ENCODE results near the gene SKIDA1.

Gene SKIDA1

DNA sequence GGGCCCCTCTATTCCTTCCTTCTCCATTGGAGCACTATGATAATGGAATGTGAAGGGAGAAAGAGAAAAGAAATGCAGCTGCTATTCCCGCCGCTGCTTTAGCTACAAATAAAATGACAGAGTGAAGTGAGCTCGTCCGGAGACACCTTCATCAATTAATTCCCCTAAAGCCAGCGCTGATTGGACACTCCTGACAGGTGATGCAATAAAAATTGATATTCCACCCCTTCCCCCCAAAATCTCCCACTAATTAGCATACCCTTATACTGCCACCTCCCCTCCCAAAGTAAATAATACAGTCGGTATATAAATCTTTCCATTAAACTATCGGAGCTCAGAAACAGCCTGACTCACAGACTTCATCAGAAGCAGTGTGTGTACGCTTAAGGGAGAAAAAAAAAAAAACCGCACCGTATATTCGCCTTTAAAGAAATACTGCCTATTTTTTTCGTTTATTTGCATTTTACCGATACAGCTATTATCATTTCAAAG, 7.3 kb downstream of the SKIDA1 start:
- H3K4me3 ChIP-seq (ENCODE audit: low read length): peak overlapping the region; percentile 63
- no peak for DNase-seq (ENCODE audit: low read depth)
- TF ChIP-seq, protein P1, sequence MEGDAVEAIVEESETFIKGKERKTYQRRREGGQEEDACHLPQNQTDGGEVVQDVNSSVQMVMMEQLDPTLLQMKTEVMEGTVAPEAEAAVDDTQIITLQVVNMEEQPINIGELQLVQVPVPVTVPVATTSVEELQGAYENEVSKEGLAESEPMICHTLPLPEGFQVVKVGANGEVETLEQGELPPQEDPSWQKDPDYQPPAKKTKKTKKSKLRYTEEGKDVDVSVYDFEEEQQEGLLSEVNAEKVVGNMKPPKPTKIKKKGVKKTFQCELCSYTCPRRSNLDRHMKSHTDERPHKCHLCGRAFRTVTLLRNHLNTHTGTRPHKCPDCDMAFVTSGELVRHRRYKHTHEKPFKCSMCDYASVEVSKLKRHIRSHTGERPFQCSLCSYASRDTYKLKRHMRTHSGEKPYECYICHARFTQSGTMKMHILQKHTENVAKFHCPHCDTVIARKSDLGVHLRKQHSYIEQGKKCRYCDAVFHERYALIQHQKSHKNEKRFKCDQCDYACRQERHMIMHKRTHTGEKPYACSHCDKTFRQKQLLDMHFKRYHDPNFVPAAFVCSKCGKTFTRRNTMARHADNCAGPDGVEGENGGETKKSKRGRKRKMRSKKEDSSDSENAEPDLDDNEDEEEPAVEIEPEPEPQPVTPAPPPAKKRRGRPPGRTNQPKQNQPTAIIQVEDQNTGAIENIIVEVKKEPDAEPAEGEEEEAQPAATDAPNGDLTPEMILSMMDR (conservative IDR thresholded peaks at IDR 0.05; ENCODE audit: low read depth, low read length): no peak

DNA sequence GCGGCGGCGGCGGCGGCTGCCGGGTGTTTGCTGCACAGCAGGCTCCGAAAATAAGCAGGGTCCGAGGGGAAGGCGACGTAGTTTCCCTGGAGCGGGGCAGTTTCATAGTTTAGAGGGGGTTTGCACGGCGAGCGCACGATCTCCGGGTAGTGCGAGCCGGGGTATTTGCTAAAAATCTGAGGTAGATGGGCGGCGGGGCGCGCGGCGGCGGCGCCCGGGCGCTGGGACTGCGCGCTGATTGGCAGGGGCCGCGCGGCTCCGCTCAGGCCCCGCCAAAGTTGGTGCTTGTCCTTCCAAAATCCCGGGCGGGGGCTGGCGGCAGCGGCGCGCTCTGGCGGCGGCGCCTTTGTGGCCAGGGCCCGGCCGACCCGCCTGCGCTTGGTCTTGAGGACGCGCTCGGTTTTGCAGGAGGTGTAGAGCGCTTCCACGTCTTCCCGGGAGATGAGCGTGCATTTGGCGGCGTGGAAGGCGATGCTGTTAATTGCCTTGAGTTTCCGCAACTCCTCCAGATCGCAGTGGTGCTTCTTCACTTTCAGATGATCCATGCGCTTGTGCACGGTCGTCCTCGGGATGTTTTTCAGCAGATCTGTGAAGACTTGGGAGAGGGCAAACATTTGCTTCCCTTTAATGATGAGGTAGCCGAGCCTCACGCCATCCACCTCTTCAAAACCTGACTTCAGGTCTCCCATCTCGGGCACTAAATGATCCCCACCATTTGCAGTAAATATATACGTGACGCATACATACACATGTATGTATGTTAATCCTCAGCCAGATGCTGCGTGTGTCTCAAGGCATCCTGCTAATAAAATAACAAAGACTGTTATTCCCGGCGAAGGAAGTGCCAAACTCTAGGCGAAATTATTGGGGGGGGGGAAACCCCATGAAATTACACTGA, 8.1 kb downstream of the SKIDA1 start:
- peak overlapping the region; percentile 63 for H3K4me3 ChIP-seq (ENCODE audit: low read length)
- DNase-seq (ENCODE audit: low read depth): no peak
- TF ChIP-seq, protein P1 (conservative IDR thresholded peaks at IDR 0.05; ENCODE audit: low read depth, low read length): no peak

DNA sequence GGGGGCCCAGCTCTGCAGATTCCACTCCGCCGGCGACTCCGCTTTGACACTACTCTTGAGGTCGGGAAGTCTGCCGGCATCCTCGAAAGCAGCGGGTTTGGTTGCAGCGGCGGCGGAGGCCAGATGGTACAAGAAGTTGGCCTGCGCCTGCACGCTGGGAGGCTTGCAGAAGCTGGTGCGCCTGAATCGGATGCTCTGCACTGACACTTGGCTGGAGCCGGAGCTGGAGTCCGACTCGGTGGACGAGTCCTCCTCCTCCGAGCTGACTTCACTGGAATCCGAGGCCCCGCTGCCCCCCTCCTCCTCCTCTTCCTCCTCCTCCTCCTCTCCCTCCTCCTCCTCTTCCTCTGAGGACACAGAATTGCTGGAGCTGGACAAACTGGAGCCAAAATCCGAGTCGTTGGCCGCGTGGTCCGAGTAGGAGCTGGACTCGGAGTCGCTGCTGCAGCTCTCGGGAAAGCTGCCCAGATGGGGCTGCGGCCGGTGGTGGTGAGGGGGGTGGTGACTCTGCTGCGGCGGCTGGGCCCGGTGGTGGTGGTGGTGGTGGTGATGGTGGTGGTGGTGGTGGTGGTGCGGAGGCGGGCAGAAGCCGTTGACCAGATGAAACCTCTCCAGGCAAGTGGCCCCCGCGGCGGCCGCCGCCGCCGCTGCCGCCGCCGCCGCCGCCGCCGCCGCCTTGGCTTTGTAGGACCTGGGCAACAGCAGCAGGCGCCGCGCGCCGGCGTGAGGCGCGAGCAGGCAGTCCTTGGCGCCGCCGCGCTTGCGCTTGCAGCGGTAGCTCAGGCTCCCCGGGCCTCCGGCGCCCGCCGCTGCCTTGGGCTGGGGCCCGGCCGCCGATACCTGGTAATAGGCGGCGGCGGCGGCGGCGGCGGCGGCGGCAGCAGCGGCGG, 9.0 kb downstream of the SKIDA1 start:
- TF ChIP-seq, protein P1 (conservative IDR thresholded peaks at IDR 0.05; ENCODE audit: low read depth, low read length): no peak
- no peak for DNase-seq (ENCODE audit: low read depth)
- H3K4me3 ChIP-seq (ENCODE audit: low read length): peak overlapping the region; percentile 64

DNA sequence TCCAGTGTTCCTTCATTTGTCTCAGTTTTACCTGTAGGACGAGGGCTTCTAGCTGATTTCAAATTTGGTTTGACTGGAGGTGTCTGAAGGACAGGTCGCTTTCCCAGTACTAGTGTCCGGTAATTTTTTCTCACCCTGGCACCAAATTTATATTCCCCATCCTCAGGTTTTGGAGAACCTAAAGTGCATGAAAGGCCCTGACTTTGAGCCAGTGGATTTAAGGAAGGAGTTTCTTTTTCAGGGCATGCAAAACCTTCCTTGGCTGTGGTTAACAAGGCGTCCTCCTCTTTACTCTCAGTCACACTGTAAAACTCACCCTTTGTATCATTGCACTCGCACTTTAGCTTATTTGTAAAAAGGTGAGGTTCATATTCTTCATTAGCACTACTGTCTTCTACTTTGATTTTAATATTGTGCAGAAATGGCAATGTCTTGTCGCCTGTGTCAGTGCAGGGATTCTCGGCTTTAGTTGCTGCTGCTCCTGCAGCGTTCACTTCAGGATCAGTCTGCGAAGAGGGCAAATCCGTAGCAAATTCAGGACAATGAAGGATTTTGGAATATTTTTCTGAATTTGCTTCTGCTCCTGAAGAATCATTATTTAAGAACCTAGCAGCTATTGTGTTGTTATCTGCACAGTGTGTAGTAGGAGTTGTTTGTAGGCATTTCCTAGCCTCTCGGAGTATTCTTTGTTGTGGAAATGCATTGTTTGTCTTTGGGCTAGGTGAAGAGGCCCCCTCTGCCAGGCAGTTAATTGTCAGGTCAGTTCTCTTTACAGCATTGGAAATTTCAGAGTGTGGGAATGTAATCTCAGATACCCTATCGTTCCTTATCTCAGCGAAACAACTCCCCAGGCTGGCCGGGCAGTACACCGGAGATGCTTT, 9.9 kb downstream of the SKIDA1 start:
- no peak for DNase-seq (ENCODE audit: low read depth)
- peak overlapping the region; percentile 64 for H3K4me3 ChIP-seq (ENCODE audit: low read length)
- TF ChIP-seq, protein P1 (conservative IDR thresholded peaks at IDR 0.05; ENCODE audit: low read depth, low read length): no peak

DNA sequence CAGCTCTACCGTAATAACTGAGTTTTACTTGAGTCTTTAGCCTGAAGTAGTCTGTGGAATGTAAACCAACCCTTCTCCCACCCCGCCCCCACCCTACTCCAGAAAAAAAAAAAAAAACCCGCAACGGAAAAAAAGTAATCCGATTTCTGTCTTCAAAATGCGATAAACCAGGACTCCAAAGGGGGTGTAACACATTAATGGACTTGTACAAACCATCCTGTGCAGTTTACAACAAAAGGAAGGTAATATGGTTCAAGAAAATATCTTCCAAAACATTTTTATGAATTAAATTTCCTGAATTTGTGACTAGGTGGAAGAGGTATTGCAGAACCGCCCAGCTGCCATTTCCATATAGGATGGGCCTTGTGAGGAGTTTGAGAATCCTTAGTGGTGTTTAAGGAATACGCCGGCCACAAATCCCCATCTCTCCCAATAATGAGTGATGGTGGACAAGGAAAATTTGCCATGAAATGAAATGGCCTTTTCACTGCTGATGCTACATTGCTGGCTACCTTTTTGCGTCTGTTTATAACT, 10.6 kb downstream of the SKIDA1 start:
- TF ChIP-seq, protein P1 (conservative IDR thresholded peaks at IDR 0.05; ENCODE audit: low read depth, low read length): no peak
- DNase-seq (ENCODE audit: low read depth): no peak
- peak overlapping the region; percentile 64 for H3K4me3 ChIP-seq (ENCODE audit: low read length)

DNA sequence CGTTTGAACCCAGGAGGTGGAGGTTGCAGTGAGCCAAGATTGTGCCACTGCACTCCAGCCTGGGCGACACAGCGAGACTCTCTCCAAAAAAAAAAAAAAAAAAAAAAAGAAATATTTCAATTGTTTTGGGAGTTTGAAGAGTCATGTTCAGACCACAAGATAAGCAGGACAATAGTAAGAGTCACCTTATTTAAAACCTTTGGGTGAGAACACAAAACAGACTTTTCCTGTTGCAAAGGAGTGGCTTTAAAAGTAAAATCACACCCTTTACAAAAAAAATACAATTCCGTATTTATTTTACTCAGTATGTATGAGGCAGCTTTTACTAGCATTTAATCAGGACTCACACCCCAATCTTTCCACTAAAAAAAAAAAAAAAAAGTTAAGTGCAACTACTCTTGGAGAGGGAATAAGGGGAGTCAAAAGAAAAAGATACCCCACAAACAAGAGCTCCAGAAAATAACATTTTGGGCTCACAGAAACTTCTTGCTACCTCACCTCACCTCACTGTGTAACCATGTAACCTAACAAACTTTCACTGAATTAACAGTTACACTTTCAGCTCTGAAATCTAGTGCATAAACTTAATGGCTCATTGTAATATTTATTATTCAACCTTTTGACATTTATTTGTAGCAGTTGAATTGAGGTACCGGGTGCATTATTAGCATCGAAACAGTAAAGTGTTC, 11.2 kb downstream of the SKIDA1 start:
- no peak for DNase-seq (ENCODE audit: low read depth)
- TF ChIP-seq, protein P1 (conservative IDR thresholded peaks at IDR 0.05; ENCODE audit: low read depth, low read length): no peak
- H3K4me3 ChIP-seq (ENCODE audit: low read length): peak overlapping the region; percentile 64

Measured in retinal pigment epithelial cell (primary cell).